NB4 (cell line): ENCODE results near the gene BUB1.
"Not testable (repeated sequence)": the region's sequence is repeated elsewhere in the genome, so short reads cannot be mapped to it uniquely, and the experiment has no call there.

Experiments
- DNase-seq: peaks from one replicate; pipeline ENCODE4 v3.0.0; 2010; ENCODE audit warnings: low read depth
- H3K4me3 ChIP-seq: one replicate; pipeline ENCODE4 v1.5.1; 2011; ENCODE audit warnings: mild to moderate bottlenecking, low read depth, low read length, moderate library complexity
- MYC ChIP-seq: IDR thresholded peaks from 2 replicates; pipeline ENCODE4 v1.6.1; 2011; ENCODE audit warnings: low read depth, low read length
- POLR2A ChIP-seq: IDR thresholded peaks from 2 replicates; pipeline ENCODE4 v1.6.1; 2011; ENCODE audit warnings: mild to moderate bottlenecking; ENCODE audit not compliant: insufficient read length; ENCODE audit errors: extremely low read depth
- TF ChIP-seq, protein P1 (sequence below): IDR thresholded peaks from one replicate; pipeline ENCODE4 v1.5.1; 2012; ENCODE audit warnings: low read depth, low read length
- TF ChIP-seq, protein P2 (sequence below): IDR thresholded peaks from 2 replicates; pipeline ENCODE4 v1.6.1; 2011; ENCODE audit warnings: low read depth, low read length

Gene BUB1

DNA sequence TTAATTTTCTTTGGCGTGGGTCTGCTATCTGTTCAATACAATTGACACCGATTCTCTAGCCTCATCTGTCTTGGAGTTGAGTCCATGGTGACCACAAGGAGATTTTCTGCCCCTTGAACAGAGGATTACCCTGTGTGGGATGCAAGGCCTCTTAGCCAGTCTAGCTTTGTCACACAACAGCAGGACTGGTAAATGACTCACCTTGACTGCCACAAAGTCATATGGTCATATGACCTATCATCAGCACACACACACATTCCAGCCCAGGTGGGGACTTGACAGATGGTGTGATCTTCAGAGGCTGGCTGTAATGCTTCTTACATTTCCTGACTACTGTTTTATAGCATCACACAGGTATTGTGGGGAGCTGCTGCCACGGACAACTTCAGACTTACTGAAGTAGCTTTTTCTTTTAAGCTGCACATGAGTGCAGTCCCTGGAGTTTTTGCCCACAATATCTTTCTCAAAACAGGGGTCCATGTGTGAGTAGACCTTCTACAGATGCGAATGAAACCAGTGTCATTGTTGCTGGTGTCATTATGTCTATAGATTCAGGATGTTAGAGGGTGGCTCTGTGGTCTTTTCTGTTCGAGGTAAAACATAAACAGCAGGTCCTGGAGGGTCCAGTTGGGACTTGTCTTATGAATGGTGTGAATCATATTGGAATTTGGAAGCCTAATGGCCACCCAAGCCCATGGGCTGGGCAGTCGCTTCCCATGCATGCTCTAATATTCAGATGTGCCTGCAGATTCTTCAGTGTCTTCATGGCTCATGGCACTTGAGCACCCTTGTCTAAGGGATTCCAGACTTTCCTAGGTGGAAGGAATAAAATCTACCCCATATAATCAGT, 35.9 kb upstream of the BUB1 start:
- TF ChIP-seq POLR2A (no peak), MYC (no peak)
- TF ChIP-seq, protein P1, sequence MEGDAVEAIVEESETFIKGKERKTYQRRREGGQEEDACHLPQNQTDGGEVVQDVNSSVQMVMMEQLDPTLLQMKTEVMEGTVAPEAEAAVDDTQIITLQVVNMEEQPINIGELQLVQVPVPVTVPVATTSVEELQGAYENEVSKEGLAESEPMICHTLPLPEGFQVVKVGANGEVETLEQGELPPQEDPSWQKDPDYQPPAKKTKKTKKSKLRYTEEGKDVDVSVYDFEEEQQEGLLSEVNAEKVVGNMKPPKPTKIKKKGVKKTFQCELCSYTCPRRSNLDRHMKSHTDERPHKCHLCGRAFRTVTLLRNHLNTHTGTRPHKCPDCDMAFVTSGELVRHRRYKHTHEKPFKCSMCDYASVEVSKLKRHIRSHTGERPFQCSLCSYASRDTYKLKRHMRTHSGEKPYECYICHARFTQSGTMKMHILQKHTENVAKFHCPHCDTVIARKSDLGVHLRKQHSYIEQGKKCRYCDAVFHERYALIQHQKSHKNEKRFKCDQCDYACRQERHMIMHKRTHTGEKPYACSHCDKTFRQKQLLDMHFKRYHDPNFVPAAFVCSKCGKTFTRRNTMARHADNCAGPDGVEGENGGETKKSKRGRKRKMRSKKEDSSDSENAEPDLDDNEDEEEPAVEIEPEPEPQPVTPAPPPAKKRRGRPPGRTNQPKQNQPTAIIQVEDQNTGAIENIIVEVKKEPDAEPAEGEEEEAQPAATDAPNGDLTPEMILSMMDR = no peak
- TF ChIP-seq, protein P2, sequence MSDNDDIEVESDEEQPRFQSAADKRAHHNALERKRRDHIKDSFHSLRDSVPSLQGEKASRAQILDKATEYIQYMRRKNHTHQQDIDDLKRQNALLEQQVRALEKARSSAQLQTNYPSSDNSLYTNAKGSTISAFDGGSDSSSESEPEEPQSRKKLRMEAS = no peak
- no peak overlapping the region for H3K4me3 ChIP-seq
- no peak for DNase-seq

DNA sequence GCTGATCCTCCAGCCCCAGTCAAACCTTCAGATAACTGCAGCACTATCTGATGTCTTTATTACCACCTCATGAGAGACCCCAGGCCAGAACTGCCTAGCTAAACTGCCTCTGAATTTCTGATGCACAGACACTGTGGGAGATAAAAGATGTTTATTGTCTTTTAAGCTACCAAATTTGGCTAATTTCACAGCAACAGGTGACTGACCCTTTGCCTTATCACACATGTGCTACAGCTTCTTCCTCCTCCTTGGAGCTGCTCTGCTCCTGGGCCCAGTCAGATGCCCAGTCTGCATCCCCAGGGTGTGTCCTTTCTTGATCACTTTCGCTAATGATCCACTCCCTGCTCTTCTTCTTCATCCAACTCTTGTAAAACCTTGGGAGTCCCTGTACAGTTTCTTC, 34.9 kb upstream of the BUB1 start:
- TF ChIP-seq, protein P2 = no peak
- TF ChIP-seq, protein P1 = no peak
- TF ChIP-seq MYC = no peak
- DNase-seq = no peak
- H3K4me3 ChIP-seq = no peak overlapping the region

DNA sequence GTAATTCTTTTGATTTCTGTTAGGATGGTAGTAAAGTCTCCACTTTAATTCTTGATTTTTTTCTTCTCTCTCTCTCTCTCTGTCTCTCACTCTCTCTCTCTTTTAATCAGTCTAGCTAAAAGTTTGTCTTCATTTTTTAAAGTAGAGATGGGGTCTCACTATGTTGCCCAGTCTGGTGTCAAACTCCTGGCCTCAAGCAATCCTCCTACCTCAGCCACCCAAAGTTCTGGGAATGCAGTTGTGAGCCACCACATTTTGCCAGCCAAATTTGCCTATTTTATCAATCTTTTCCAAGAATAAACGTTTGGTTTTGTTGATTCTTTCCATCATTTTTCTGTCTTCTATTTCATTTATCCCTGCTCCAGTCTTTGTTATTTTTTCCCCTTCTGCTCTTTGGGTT, 30.6 kb upstream of the BUB1 start:
- no peak overlapping the region for H3K4me3 ChIP-seq
- no peak for DNase-seq
- TF ChIP-seq POLR2A = no peak

DNA sequence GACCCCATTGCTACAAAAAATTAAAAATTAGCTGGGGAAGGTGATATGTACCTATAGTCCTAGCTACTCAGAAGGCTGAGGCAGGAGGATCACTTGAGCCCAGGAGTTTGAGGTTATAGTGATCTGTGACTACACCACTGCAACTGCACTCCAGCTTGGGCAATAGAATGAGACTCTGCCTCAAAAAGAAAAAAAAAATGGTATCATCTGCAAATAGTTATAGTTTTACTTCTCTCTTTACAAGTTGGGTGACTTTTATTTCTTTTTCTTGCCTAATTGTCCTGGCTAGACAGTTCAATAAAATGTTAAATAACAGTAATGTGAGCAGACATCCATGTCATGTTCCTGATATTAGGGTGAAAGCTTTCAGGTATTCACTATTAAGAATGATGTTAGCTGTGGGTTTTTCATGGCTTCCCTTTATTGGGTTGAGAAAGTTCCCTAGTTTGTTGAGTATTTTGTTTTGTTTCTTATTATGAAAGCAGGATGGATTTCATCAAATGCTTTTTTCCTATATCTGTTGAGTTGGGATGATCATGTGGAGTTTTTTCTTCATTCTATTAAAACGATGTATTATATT, 29.6 kb upstream of the BUB1 start:
- DNase-seq = no peak
- no peak overlapping the region for H3K4me3 ChIP-seq
- TF ChIP-seq, protein P2 = no peak
- TF ChIP-seq, protein P1 = no peak
- TF ChIP-seq POLR2A = no peak
- no peak for TF ChIP-seq MYC

DNA sequence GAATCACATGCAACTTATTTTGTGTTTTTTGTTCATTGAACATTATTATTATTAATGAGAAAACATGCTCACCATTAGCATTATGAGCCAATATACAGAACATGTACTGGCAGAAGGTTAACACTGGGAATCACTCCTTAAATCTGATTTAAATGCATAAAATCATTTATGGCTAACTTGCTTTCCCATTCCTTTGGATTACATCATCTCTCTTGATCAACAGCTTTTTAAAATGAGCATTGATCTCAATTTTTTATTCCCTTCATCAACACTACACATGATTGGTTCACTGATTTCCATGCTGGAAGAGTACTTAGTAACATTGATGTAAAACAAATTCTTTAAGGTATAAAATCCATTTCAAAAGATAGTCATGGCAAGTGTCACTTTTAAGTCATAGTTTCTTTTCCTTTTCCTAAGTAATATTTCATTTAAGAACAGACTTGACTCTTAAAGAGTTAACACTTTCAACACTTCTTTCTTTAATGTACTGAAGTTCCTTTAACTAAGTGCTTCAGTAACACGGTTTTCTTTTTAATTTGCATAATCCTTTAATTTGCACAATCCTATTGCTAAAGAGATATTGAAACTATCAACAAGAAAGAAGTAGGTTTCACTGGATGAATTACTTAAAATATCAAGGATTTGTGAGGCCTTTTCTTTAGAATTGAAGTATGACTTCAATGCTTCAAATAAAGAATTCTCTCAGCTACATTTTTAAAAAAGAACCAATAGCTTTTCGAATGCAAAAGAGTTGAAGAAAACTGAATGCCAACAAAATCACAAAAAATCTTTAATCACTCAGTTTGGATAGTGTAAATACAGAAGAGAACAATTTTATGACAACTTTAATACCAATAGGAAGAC, 24.9 kb upstream of the BUB1 start:
- TF ChIP-seq, protein P2 = no peak
- TF ChIP-seq POLR2A = no peak
- no peak for TF ChIP-seq MYC
- TF ChIP-seq, protein P1 = no peak
- no peak for DNase-seq
- no peak overlapping the region for H3K4me3 ChIP-seq

DNA sequence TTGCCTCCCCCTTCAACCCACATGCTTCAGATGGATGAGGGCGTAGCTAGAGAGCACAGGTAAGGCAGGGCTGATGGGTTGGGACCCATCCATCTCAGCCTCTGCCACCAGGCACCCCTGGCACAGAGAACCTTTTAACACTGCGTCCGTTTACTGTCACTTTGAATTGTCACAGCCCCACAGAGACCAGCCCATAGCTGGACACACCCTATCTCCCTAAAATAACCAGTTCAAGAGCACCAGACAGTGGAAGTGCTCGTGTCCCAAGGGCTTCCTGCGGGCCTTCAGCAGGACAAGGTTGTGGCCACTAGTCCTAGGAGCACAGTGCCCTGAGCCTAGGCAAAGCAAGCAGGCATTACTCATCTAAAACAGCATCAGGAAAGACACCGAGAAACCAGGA, 20.4 kb upstream of the BUB1 start:
- H3K4me3 ChIP-seq, DNase-seq: not testable (repeated sequence)

DNA sequence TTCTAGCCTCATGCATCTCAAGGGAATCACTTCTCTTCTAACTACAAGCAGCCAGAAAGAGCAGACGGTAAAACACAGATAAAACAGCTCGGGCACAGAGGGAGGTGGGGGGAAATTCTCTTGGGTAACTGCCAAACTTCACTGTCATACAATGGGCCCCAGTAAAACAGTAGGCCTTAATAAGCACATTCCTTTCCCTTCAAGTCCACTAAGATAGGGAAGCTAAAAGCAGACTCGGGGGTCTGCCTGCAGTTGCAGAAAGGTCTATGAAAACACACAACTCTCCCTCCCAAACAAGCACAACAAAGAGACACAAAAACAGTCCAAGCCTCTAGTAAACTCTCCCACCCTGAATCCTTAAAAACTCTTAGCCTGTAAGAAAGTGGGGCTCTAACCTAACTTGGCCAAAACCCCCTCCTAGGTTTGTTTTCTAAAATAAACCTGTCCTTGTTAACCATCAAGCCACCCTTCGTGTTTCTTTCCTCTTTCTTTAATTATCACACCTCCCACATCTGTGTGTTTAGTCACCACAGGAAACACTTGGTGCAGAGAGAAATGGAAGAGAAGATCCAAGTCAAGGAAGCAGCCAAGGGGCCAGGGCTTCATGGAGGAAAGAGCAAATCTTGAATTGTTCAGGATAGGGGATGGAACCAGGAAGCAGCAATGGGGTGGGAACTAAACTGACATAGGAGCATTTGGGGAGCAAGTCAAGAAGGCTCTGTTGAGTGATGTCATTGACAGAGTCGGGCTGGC, 17.5 kb upstream of the BUB1 start:
- peak; percentile 25 for DNase-seq
- H3K4me3 ChIP-seq = not testable (repeated sequence)
